ENCODE measurements around the gene HIGD1B.

Gene HIGD1B

GRCh38 chr17:44837196-44837595 is 10.5 kb upstream of the HIGD1B start:
- no peak for DNase-seq (ENCODE audit: low read depth)

- DNase-seq (ENCODE audit: low read depth) = no peak
Measured at GRCh38 chr17:44840274-44840673, 7.4 kb upstream of the HIGD1B start.

GRCh38 chr17:44840936-44841335 is 6.7 kb upstream of the HIGD1B start:
- DNase-seq (ENCODE audit: low read depth) = no peak

GRCh38 chr17:44842748-44843147 is 4.9 kb upstream of the HIGD1B start:
- no peak for DNase-seq (ENCODE audit: low read depth)

GRCh38 chr17:44844390-44844830 is 3.3 kb upstream of the HIGD1B start:
- DNase-seq (ENCODE audit: low read depth) = no peak

GRCh38 chr17:44846206-44846605 is 1.5 kb upstream of the HIGD1B start:
- DNase-seq (ENCODE audit: low read depth) = no peak

GRCh38 chr17:44848257-44848795 is 643 bp downstream of the HIGD1B start:
- DNase-seq (ENCODE audit: low read depth) = no peak

GRCh38 chr17:44848961-44849489 is 1.3 kb downstream of the HIGD1B start:
- DNase-seq (ENCODE audit: low read depth) = no peak

- DNase-seq (ENCODE audit: low read depth) = no peak
Measured at GRCh38 chr17:44850025-44850424, 2.3 kb downstream of the HIGD1B start.

- no peak for DNase-seq (ENCODE audit: low read depth)
Measured at GRCh38 chr17:44850612-44851011, 2.9 kb downstream of the HIGD1B start.

GRCh38 chr17:44854192-44854591 is 6.5 kb downstream of the HIGD1B start:
- DNase-seq (ENCODE audit: low read depth) = no peak

- DNase-seq (ENCODE audit: low read depth) = no peak
Measured at GRCh38 chr17:44859701-44860100, 12.0 kb downstream of the HIGD1B start.

GRCh38 chr17:44862278-44862914 is 14.7 kb downstream of the HIGD1B start:
- no peak for DNase-seq (ENCODE audit: low read depth)

- no peak for DNase-seq (ENCODE audit: low read depth)
Measured at GRCh38 chr17:44863061-44863918, 15.6 kb downstream of the HIGD1B start.

- no peak for DNase-seq (ENCODE audit: low read depth)
Measured at GRCh38 chr17:44864831-44865230, 17.1 kb downstream of the HIGD1B start.

GRCh38 chr17:44865231-44865660 is 17.6 kb downstream of the HIGD1B start:
- DNase-seq (ENCODE audit: low read depth) = peak; percentile 30

- no peak for DNase-seq (ENCODE audit: low read depth)
Measured at GRCh38 chr17:44865931-44866330, 18.2 kb downstream of the HIGD1B start.

GRCh38 chr17:44867841-44868240 is 20.2 kb downstream of the HIGD1B start:
- DNase-seq (ENCODE audit: low read depth) = no peak

GRCh38 chr17:44871556-44871955 is 23.9 kb downstream of the HIGD1B start:
- no peak for DNase-seq (ENCODE audit: low read depth)

- no peak for DNase-seq (ENCODE audit: low read depth)
Measured at GRCh38 chr17:44872131-44872768, 24.6 kb downstream of the HIGD1B start.

- DNase-seq (ENCODE audit: low read depth) = no peak
Measured at GRCh38 chr17:44875761-44876160, 28.1 kb downstream of the HIGD1B start.

GRCh38 chr17:44877121-44877520 is 29.4 kb downstream of the HIGD1B start:
- no peak for DNase-seq (ENCODE audit: low read depth)

Data from stimulated activated CD8-positive, alpha-beta memory T cell treated with anti-CD3 and anti-CD28 coated beads, Interleukin-4, amount 100 ng/mL, for 24 hours (primary cell).